ENCODE measurements around the gene ASB12.

Gene ASB12

GRCh38 chrX:64188901-64189300 is 41.5 kb downstream of the ASB12 start:
- TF ChIP-seq, protein P1, sequence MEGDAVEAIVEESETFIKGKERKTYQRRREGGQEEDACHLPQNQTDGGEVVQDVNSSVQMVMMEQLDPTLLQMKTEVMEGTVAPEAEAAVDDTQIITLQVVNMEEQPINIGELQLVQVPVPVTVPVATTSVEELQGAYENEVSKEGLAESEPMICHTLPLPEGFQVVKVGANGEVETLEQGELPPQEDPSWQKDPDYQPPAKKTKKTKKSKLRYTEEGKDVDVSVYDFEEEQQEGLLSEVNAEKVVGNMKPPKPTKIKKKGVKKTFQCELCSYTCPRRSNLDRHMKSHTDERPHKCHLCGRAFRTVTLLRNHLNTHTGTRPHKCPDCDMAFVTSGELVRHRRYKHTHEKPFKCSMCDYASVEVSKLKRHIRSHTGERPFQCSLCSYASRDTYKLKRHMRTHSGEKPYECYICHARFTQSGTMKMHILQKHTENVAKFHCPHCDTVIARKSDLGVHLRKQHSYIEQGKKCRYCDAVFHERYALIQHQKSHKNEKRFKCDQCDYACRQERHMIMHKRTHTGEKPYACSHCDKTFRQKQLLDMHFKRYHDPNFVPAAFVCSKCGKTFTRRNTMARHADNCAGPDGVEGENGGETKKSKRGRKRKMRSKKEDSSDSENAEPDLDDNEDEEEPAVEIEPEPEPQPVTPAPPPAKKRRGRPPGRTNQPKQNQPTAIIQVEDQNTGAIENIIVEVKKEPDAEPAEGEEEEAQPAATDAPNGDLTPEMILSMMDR (IDR thresholded peaks at IDR 0.05; ENCODE audit: extremely low read depth, insufficient read depth, missing control alignments): no peak
- in situ Hi-C loops (cut with MboI; ENCODE audit: low pct_unique_long_range_greater_than_20kb, low sequenced_read_pairs, unreplicated experiment): no loop called here
- DNase-seq (ENCODE audit: low spot score): no peak

DNA sequence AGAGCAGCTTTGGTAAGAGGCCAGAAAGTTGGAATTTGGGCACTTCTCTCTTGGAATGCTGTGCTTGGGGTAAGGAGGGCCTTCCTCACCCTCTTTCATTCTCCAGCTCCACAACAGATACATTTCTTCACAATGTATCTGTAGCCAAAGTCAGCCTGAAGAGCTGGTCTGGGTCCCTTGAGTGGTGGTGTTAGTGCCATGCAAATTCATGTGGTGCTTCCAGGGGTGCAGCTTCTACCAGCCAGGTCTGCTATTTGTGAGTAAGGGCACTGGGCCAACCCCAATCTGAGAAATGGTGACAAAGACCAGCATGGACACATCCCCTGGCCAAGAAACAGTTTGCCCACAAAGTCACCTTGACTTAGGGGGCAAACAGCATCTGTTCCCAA is 42.7 kb downstream of the ASB12 start:
- TF ChIP-seq, protein P1 (IDR thresholded peaks at IDR 0.05; ENCODE audit: extremely low read depth, insufficient read depth, missing control alignments): no peak
- no peak for DNase-seq (ENCODE audit: low spot score)
- in situ Hi-C loops (cut with MboI; ENCODE audit: low pct_unique_long_range_greater_than_20kb, low sequenced_read_pairs, unreplicated experiment): no loop called here

DNA sequence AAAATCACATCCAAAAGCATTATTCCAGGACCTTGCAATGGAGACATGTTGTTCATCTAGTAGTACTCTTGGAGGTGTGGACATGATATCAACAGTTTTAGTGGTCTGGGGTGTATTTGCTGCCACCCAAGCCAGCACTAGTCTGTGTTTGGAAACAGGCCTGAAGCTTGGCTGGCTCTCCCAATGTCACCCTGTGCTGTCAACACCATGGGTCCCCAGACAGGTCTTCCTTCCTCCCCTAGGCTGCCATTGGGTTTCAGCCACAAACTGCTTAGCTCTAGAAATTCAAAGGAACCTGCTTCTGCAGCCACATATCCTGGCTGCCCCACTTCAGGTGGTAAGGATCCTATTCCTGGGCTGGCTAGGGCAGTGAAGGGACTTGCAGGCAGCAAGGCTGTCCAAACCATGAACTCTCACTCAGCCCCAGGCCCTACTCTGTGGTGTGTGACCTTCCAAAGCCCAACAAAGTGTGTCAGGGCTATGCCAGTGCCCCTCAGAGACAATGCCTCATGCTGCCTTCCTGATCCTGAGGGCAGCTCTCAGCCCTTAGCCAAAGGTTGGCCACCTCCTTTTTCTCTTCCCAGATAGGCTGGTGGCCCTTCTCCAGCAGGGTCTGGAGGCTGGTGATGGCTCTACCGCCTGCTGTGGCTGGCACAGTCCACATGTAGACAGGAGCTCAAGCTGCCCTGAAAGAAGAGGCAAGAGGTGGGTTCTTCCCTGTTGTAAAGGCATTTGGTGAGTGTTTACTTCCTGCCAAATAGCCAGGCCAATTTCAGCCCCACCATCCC is 43.2 kb downstream of the ASB12 start:
- TF ChIP-seq, protein P1 (IDR thresholded peaks at IDR 0.05; ENCODE audit: extremely low read depth, insufficient read depth, missing control alignments): no peak
- in situ Hi-C loops (cut with MboI; ENCODE audit: low pct_unique_long_range_greater_than_20kb, low sequenced_read_pairs, unreplicated experiment): no loop called here
- DNase-seq (ENCODE audit: low spot score): no peak

GRCh38 chrX:64184396-64184795 is 46.0 kb downstream of the ASB12 start:
- in situ Hi-C loops (cut with MboI; ENCODE audit: low pct_unique_long_range_greater_than_20kb, low sequenced_read_pairs, unreplicated experiment): no loop called here
- TF ChIP-seq, protein P1 (IDR thresholded peaks at IDR 0.05; ENCODE audit: extremely low read depth, insufficient read depth, missing control alignments): no peak
- no peak for DNase-seq (ENCODE audit: low spot score)

DNA sequence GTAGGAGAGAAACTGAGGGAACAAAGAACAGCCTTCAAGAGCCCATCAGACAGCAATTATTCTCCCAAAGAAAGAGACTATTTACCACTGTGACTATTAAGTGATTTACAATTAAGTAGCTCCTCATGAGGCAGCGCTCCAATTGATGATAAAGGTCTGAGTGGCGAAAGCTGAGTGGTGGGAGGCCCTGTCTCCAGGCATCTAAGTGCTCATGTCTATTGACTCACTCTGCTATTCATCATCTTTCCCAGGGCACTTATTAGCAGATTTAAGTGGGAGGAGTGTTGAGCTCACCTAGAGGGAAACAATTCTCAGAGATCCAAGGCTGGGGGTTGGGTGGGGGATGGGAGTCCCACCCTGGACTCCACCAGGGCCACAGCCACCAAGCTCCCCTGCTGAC is 48.2 kb downstream of the ASB12 start:
- TF ChIP-seq, protein P1 (IDR thresholded peaks at IDR 0.05; ENCODE audit: extremely low read depth, insufficient read depth, missing control alignments): no peak
- in situ Hi-C loops (cut with MboI; ENCODE audit: low pct_unique_long_range_greater_than_20kb, low sequenced_read_pairs, unreplicated experiment): no loop called here
- DNase-seq (ENCODE audit: low spot score): no peak

DNA sequence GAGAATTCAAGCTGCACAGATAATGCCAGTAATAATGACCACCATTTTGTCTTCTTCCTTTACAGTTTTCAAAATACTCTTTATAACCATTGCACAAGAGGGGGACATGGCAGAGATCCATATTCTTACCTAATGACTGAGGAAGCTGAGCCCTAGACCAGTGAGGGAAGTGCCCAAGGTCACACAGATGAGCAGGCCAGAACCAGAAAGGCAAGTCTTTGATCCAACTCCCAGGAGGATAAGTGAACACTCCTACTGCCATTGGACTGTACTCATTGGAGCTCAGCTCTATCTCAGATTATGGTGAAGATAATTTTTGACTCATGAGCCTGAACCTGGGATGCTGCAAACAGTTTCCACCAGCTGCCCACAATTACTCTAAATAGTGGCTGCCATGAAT is 53.5 kb downstream of the ASB12 start:
- TF ChIP-seq, protein P1 (IDR thresholded peaks at IDR 0.05; ENCODE audit: extremely low read depth, insufficient read depth, missing control alignments): no peak
- no peak for DNase-seq (ENCODE audit: low spot score)
- in situ Hi-C loops (cut with MboI; ENCODE audit: low pct_unique_long_range_greater_than_20kb, low sequenced_read_pairs, unreplicated experiment): no loop called here
